NCI-H1930 (cell line): Measurements from ENCODE around the gene EMX1.

ENCODE experiments used
- DNase-seq, 2 experiments: peaks; one replicate each; lab custom pipeline; 2025; lab: John Stamatoyannopoulos, UW

EMX1 gene

GRCh38 chr2:72917138-72917876 lies at the start of gene EMX1:
EMX1 (plus strand) TSS chr2:72917519; CDS start chr2:72917853, 334 bp downstream.
- peak; percentile 45 to 62 for DNase-seq

GRCh38 chr2:72871060-72871459 lies 46.3 kb upstream of the EMX1 start:
- no peak for DNase-seq

GRCh38 chr2:72871880-72872279 lies 45.4 kb upstream of the EMX1 start:
- DNase-seq = no peak

GRCh38 chr2:72883356-72883962 lies 33.9 kb upstream of the EMX1 start:
- DNase-seq = no peak

GRCh38 chr2:72886505-72887031 lies 30.8 kb upstream of the EMX1 start:
- DNase-seq = no peak

GRCh38 chr2:72887032-72887739 lies 30.1 kb upstream of the EMX1 start, which contains the start of gene SPR:
SPR (plus strand) TSS chr2:72887408; CDS start chr2:72887433, 25 bp downstream.
- peak; percentile 65 to 82 for DNase-seq

GRCh38 chr2:72887740-72888437 lies 29.4 kb upstream of the EMX1 start:
- peak; percentile 71 to 86 for DNase-seq

GRCh38 chr2:72888438-72889202 lies 28.7 kb upstream of the EMX1 start:
- DNase-seq = no peak

- no peak for DNase-seq
Observed at GRCh38 chr2:72889991-72890390, 27.3 kb upstream of the EMX1 start.

GRCh38 chr2:72891091-72891818 lies 26.1 kb upstream of the EMX1 start:
- DNase-seq = no peak

- DNase-seq = peak in 1 of 2 experiments; percentile 12
Observed at GRCh38 chr2:72892506-72893173, 24.7 kb upstream of the EMX1 start.

- peak; percentile 25 to 44 for DNase-seq
Observed at GRCh38 chr2:72893594-72894319, 23.6 kb upstream of the EMX1 start.

GRCh38 chr2:72894514-72894913 lies 22.8 kb upstream of the EMX1 start:
- DNase-seq = no peak

- no peak for DNase-seq
Observed at GRCh38 chr2:72895154-72895553, 22.2 kb upstream of the EMX1 start.

- DNase-seq = no peak
Observed at GRCh38 chr2:72895759-72896281, 21.5 kb upstream of the EMX1 start.

- DNase-seq = no peak
Observed at GRCh38 chr2:72896446-72896845, 20.9 kb upstream of the EMX1 start.

- no peak for DNase-seq
Observed at GRCh38 chr2:72897785-72898584, 19.3 kb upstream of the EMX1 start.

GRCh38 chr2:72898585-72898906 lies 18.8 kb upstream of the EMX1 start:
- DNase-seq = no peak
